Activated T-helper 2 cell treated with anti-CD3 and anti-CD28 coated beads, Interferon-gamma antibody, Interleukin-2, Interleukin-4, amounts not matched to agents 10 μg/mL and 5 μg/mL and 100 μg/mL, durations not matched to agents 14 hours and 24 hours and 36 hours (primary cell): ENCODE measurements around the gene DENND1A. TPM values are rescaled to one million over a fixed set of nuclear protein-coding genes. Genes with fewer than 3 reads are reported as not detected.
"Not testable (repeated sequence)": the region's sequence is repeated elsewhere in the genome, so short reads cannot be mapped to it uniquely, and the experiment has no call there.

Experiments
- DNase-seq: peaks from one replicate; pipeline ENCODE4 v3.0.0; 2021; ENCODE audit warnings: low spot score
- H3K27ac Mint-ChIP-seq: one replicate; pipeline ENCODE4 v1.8.0; 2021; ENCODE audit warnings: mixed read lengths
- H3K27me3 Mint-ChIP-seq: one replicate; pipeline ENCODE4 v1.8.0; 2021; ENCODE audit warnings: low read depth, mixed read lengths
- H3K36me3 Mint-ChIP-seq: one replicate; pipeline ENCODE4 v1.8.0; 2021; ENCODE audit warnings: low read depth, mixed read lengths
- H3K4me1 Mint-ChIP-seq: one replicate; pipeline ENCODE4 v1.8.0; 2021; ENCODE audit warnings: low read depth, mixed read lengths
- H3K4me3 Mint-ChIP-seq: one replicate; pipeline ENCODE4 v1.8.0; 2021; ENCODE audit warnings: low read depth, mild to moderate bottlenecking, moderate library complexity, mixed read lengths
- H3K9me3 Mint-ChIP-seq: one replicate; pipeline ENCODE4 v1.8.0; 2021; ENCODE audit warnings: mixed read lengths
- intact Hi-C: fragments of 100-400 bp; cut with micrococcal nuclease; formaldehyde crosslinking; loops from one replicate; pipeline ENCODE4 v1.15.1; 2023
- total RNA-seq: library from RNA; stranded (reverse); gene quantifications from 2 replicates; pipeline ENCODE4 v1.2.3, GENCODE V29; 2022

DENND1A gene
- total RNA-seq = 15.1 and 20.0 TPM in 2 replicates

- H3K27me3 Mint-ChIP-seq = peaks cover 5% of the 10 kb centered on the region
- peak; percentile 85 for DNase-seq
- peak within 1 kb of the TSS; percentile 86 for H3K4me3 Mint-ChIP-seq
- peaks cover 27% of the 10 kb centered on the region for H3K4me1 Mint-ChIP-seq
- peaks cover 2% of the 10 kb centered on the region for H3K9me3 Mint-ChIP-seq
- H3K36me3 Mint-ChIP-seq = peaks cover 7% of the 10 kb centered on the region
- intact Hi-C loops = loop anchor here (5.0 to 10.0 kb wide), 3 partner anchors 65 to 385 kb away; no protein-coding TSS in a partner anchor
- H3K27ac Mint-ChIP-seq = peak within 1 kb of the TSS; percentile 83
Measured at GRCh38 chr9:123929870-123930831, at the start of gene DENND1A. TSS of gene DENND1A (minus strand) at chr9:123930126. CDS start at chr9:123929905, 221 bp downstream.

GRCh38 chr9:123978981-123979380, 49.1 kb upstream of the DENND1A start:
- Mint-ChIP-seq H3K4me1 (no peaks in the 10 kb centered on the region), H3K27ac (no peak overlapping the region), H3K9me3 (no peaks in the 10 kb centered on the region), H3K4me3 (no peak overlapping the region), H3K36me3 (no peaks in the 10 kb centered on the region), H3K27me3 (peaks cover 13% of the 10 kb centered on the region)
- intact Hi-C loops = no loop called here
- no peak for DNase-seq

GRCh38 chr9:123976579-123976978, 46.7 kb upstream of the DENND1A start:
- H3K27ac Mint-ChIP-seq, H3K4me3 Mint-ChIP-seq, H3K4me1 Mint-ChIP-seq, DNase-seq, intact Hi-C loops, H3K36me3 Mint-ChIP-seq, H3K9me3 Mint-ChIP-seq: not testable (repeated sequence)
- peaks cover 13% of the 10 kb centered on the region for H3K27me3 Mint-ChIP-seq

GRCh38 chr9:123975871-123976270, 45.9 kb upstream of the DENND1A start:
- Mint-ChIP-seq H3K9me3 (no peaks in the 10 kb centered on the region), H3K27ac (no peak overlapping the region), H3K36me3 (no peaks in the 10 kb centered on the region), H3K4me3 (no peak overlapping the region), H3K4me1 (no peaks in the 10 kb centered on the region), H3K27me3 (peaks cover 8% of the 10 kb centered on the region)
- DNase-seq = no peak
- intact Hi-C loops = loop anchor here (2.0 kb wide), 1 partner anchor 13 kb away; no protein-coding TSS in a partner anchor

- H3K27me3 Mint-ChIP-seq = peaks cover 7% of the 10 kb centered on the region
- H3K4me3 Mint-ChIP-seq = no peak overlapping the region
- no peaks in the 10 kb centered on the region for H3K36me3 Mint-ChIP-seq
- H3K4me1 Mint-ChIP-seq = no peaks in the 10 kb centered on the region
- intact Hi-C loops = loop anchor here (2.0 kb wide), 1 partner anchor 14 kb away; no protein-coding TSS in a partner anchor
- DNase-seq = no peak
- H3K27ac Mint-ChIP-seq = no peak overlapping the region
- no peaks in the 10 kb centered on the region for H3K9me3 Mint-ChIP-seq
Measured at GRCh38 chr9:123974471-123974870, 44.5 kb upstream of the DENND1A start.

- Mint-ChIP-seq H3K4me3 (no peak overlapping the region), H3K9me3 (no peaks in the 10 kb centered on the region), H3K27ac (no peak overlapping the region), H3K4me1 (no peaks in the 10 kb centered on the region), H3K36me3 (no peaks in the 10 kb centered on the region), H3K27me3 (no peaks in the 10 kb centered on the region)
- intact Hi-C loops = loop anchor here (2.0 kb wide), 1 partner anchor 15 kb away; no protein-coding TSS in a partner anchor
- no peak for DNase-seq
Measured at GRCh38 chr9:123973590-123974223, 43.8 kb upstream of the DENND1A start.

GRCh38 chr9:123972618-123973017, 42.7 kb upstream of the DENND1A start:
- Mint-ChIP-seq H3K36me3 (no peaks in the 10 kb centered on the region), H3K4me3 (no peak overlapping the region), H3K27ac (no peak overlapping the region), H3K27me3 (no peaks in the 10 kb centered on the region), H3K9me3 (no peaks in the 10 kb centered on the region), H3K4me1 (no peaks in the 10 kb centered on the region)
- DNase-seq = no peak
- intact Hi-C loops = no loop called here

- intact Hi-C loops = no loop called here
- no peaks in the 10 kb centered on the region for H3K9me3 Mint-ChIP-seq
- no peak overlapping the region for H3K4me3 Mint-ChIP-seq
- no peak for DNase-seq
- no peaks in the 10 kb centered on the region for H3K4me1 Mint-ChIP-seq
- H3K27ac Mint-ChIP-seq = no peak overlapping the region
- no peaks in the 10 kb centered on the region for H3K36me3 Mint-ChIP-seq
- H3K27me3 Mint-ChIP-seq = peaks cover 17% of the 10 kb centered on the region
Measured at GRCh38 chr9:123967323-123967722, 37.4 kb upstream of the DENND1A start.

GRCh38 chr9:123965801-123966686, 36.1 kb upstream of the DENND1A start:
- intact Hi-C loops = no loop called here
- H3K9me3 Mint-ChIP-seq = no peaks in the 10 kb centered on the region

GRCh38 chr9:123964761-123965160, 34.8 kb upstream of the DENND1A start:
- no peak for DNase-seq
- H3K27ac Mint-ChIP-seq = no peak overlapping the region
- intact Hi-C loops = no loop called here
- no peak overlapping the region for H3K4me3 Mint-ChIP-seq
- H3K27me3 Mint-ChIP-seq = peaks cover 17% of the 10 kb centered on the region
- no peaks in the 10 kb centered on the region for H3K36me3 Mint-ChIP-seq
- H3K4me1 Mint-ChIP-seq = no peaks in the 10 kb centered on the region
- no peaks in the 10 kb centered on the region for H3K9me3 Mint-ChIP-seq

More at GRCh38 chr9:123965801-123966686, 36.1 kb upstream of the DENND1A start:
- Mint-ChIP-seq H3K4me3 (no peak overlapping the region), H3K36me3 (no peaks in the 10 kb centered on the region), H3K4me1 (no peaks in the 10 kb centered on the region), H3K27ac (no peak overlapping the region), H3K27me3 (peaks cover 17% of the 10 kb centered on the region)
- DNase-seq = no peak

GRCh38 chr9:123960965-123961364, 31.0 kb upstream of the DENND1A start:
- Mint-ChIP-seq H3K9me3 (no peaks in the 10 kb centered on the region), H3K4me1 (peaks cover 3% of the 10 kb centered on the region), H3K4me3 (no peak overlapping the region), H3K36me3 (no peaks in the 10 kb centered on the region), H3K27me3 (peaks cover 22% of the 10 kb centered on the region), H3K27ac (no peak overlapping the region)
- intact Hi-C loops = no loop called here
- DNase-seq = no peak

GRCh38 chr9:123960366-123960765, 30.4 kb upstream of the DENND1A start:
- no peak for DNase-seq
- H3K4me1 Mint-ChIP-seq = peaks cover 3% of the 10 kb centered on the region
- H3K4me3 Mint-ChIP-seq = no peak overlapping the region
- intact Hi-C loops = no loop called here
- H3K27ac Mint-ChIP-seq = no peak overlapping the region
- H3K27me3 Mint-ChIP-seq = peaks cover 17% of the 10 kb centered on the region
- no peaks in the 10 kb centered on the region for H3K9me3 Mint-ChIP-seq
- no peaks in the 10 kb centered on the region for H3K36me3 Mint-ChIP-seq
